Activated T-cell treated with anti-CD3 and anti-CD28 coated beads, Interleukin-2, amount 50 U/mL, for 72 hours (primary cell): ENCODE data around the gene SLX9. TPM values are rescaled to one million over a fixed set of nuclear protein-coding genes. Genes with fewer than 3 reads are reported as not detected.

Source experiments
- ATAC-seq, 2 donors: fragments of 150-1000 bp; cut with Tn5 transposase; replicated peaks in 1 of 2; 2 replicates each; pipeline ENCODE4 v1.10.0; 2021; ENCODE audit warnings: moderate library complexity in 2 of 2, mild to moderate bottlenecking in 1 of 2
- DNase-seq, 2 donors: peaks; one replicate each; pipeline ENCODE4 v3.0.0; 2021 to 2022; ENCODE audit warnings: mixed read lengths in 1 of 2
- H3K27ac Mint-ChIP-seq: one replicate; pipeline ENCODE4 v1.8.0; 2022; ENCODE audit warnings: mild to moderate bottlenecking, moderate library complexity, mixed read lengths
- H3K27me3 Mint-ChIP-seq: one replicate; pipeline ENCODE4 v1.8.0; 2022; ENCODE audit warnings: low read depth, mixed read lengths
- H3K36me3 Mint-ChIP-seq, 2 donors: one replicate each; pipeline ENCODE4 v1.8.0; 2022; ENCODE audit warnings: mixed read lengths in 2 of 2, mild to moderate bottlenecking in 1 of 2; ENCODE audit not compliant: insufficient read depth in 2 of 2
- H3K4me1 Mint-ChIP-seq: one replicate; pipeline ENCODE4 v1.8.0; 2022; ENCODE audit warnings: low read depth, mixed read lengths
- H3K4me3 Mint-ChIP-seq, 2 donors: one replicate each; pipeline ENCODE4 v1.8.0; 2022; ENCODE audit warnings: mild to moderate bottlenecking in 2 of 2, mixed read lengths in 2 of 2, moderate library complexity in 2 of 2
- H3K9me3 Mint-ChIP-seq, 2 donors: one replicate each; pipeline ENCODE4 v1.8.0; 2022; ENCODE audit warnings: mixed read lengths in 2 of 2
- total RNA-seq, 2 donors: library from RNA; stranded (reverse); gene quantifications; one replicate each; pipeline ENCODE4 v1.2.3, GENCODE V29; 2022

The SLX9 gene
- total RNA-seq, 2 donors from 2014 or later = 38.7 to 48.9 TPM

GRCh38 chr21:44992608-44993031, 52.8 kb downstream of the SLX9 start:
- ATAC-seq (no peak), DNase-seq (no peak)
- Mint-ChIP-seq H3K9me3 (no peaks in the 10 kb centered on the region), H3K4me3 (no peak overlapping the region), H3K27ac (no peak overlapping the region), H3K27me3 (no peaks in the 10 kb centered on the region), H3K4me1 (no peaks in the 10 kb centered on the region), H3K36me3 (no peaks in the 10 kb centered on the region)

GRCh38 chr21:44993321-44994046, 53.7 kb downstream of the SLX9 start:
- DNase-seq = no peak
- Mint-ChIP-seq H3K27me3 (no peaks in the 10 kb centered on the region), H3K4me3 (no peak overlapping the region), H3K36me3 (no peaks in the 10 kb centered on the region), H3K27ac (no peak overlapping the region), H3K9me3 (no peaks in the 10 kb centered on the region), H3K4me1 (no peaks in the 10 kb centered on the region)
- no peak for ATAC-seq

GRCh38 chr21:44994047-44994694, 54.3 kb downstream of the SLX9 start:
- Mint-ChIP-seq H3K36me3 (no peaks in the 10 kb centered on the region), H3K4me3 (no peak overlapping the region), H3K27ac (no peak overlapping the region), H3K27me3 (no peaks in the 10 kb centered on the region), H3K4me1 (no peaks in the 10 kb centered on the region), H3K9me3 (no peaks in the 10 kb centered on the region)
- no peak for ATAC-seq
- DNase-seq = no peak

- Mint-ChIP-seq H3K27ac (no peak overlapping the region), H3K9me3 (no peaks in the 10 kb centered on the region), H3K27me3 (no peaks in the 10 kb centered on the region), H3K36me3 (no peaks in the 10 kb centered on the region), H3K4me3 (no peak overlapping the region), H3K4me1 (no peaks in the 10 kb centered on the region)
- ATAC-seq (no peak), DNase-seq (no peak)
Observed at GRCh38 chr21:44994695-44995342, 55.0 kb downstream of the SLX9 start.

GRCh38 chr21:44995343-44995941, 55.6 kb downstream of the SLX9 start:
- Mint-ChIP-seq H3K27ac (no peak overlapping the region), H3K27me3 (no peaks in the 10 kb centered on the region), H3K36me3 (no peaks in the 10 kb centered on the region), H3K4me3 (no peak overlapping the region), H3K9me3 (no peaks in the 10 kb centered on the region), H3K4me1 (no peaks in the 10 kb centered on the region)
- ATAC-seq (no peak), DNase-seq (no peak)

GRCh38 chr21:44996096-44996495, 56.3 kb downstream of the SLX9 start:
- Mint-ChIP-seq H3K4me1 (no peaks in the 10 kb centered on the region), H3K36me3 (no peaks in the 10 kb centered on the region), H3K9me3 (no peaks in the 10 kb centered on the region), H3K27me3 (no peaks in the 10 kb centered on the region), H3K4me3 (no peak overlapping the region), H3K27ac (no peak overlapping the region)
- DNase-seq (no peak), ATAC-seq (no peak)

- no peaks in the 10 kb centered on the region for H3K9me3 Mint-ChIP-seq
- H3K27me3 Mint-ChIP-seq = no peaks in the 10 kb centered on the region
- H3K36me3 Mint-ChIP-seq = no peaks in the 10 kb centered on the region
- DNase-seq (no peak), ATAC-seq (no peak)
- no peaks in the 10 kb centered on the region for H3K4me1 Mint-ChIP-seq
- H3K4me3 Mint-ChIP-seq = no peak overlapping the region
- no peak overlapping the region for H3K27ac Mint-ChIP-seq
Observed at GRCh38 chr21:44996501-44996921, 56.7 kb downstream of the SLX9 start.

GRCh38 chr21:44996983-44997936, 57.4 kb downstream of the SLX9 start:
- Mint-ChIP-seq H3K36me3 (no peaks in the 10 kb centered on the region), H3K4me1 (no peaks in the 10 kb centered on the region), H3K27ac (no peak overlapping the region), H3K4me3 (no peak overlapping the region), H3K9me3 (no peaks in the 10 kb centered on the region), H3K27me3 (no peaks in the 10 kb centered on the region)
- ATAC-seq (no peak), DNase-seq (no peak)

- Mint-ChIP-seq H3K27ac (no peak overlapping the region), H3K9me3 (no peaks in the 10 kb centered on the region), H3K27me3 (no peaks in the 10 kb centered on the region), H3K4me1 (no peaks in the 10 kb centered on the region), H3K4me3 (no peak overlapping the region), H3K36me3 (no peaks in the 10 kb centered on the region)
- DNase-seq (no peak), ATAC-seq (no peak)
Observed at GRCh38 chr21:44998086-44998620, 58.3 kb downstream of the SLX9 start.

- Mint-ChIP-seq H3K36me3 (no peaks in the 10 kb centered on the region), H3K4me3 (no peak overlapping the region), H3K27ac (no peak overlapping the region), H3K27me3 (no peaks in the 10 kb centered on the region), H3K4me1 (no peaks in the 10 kb centered on the region), H3K9me3 (no peaks in the 10 kb centered on the region)
- DNase-seq = no peak
- no peak for ATAC-seq
Observed at GRCh38 chr21:44998621-44999427, 59.0 kb downstream of the SLX9 start.

GRCh38 chr21:44999428-44999971, 59.7 kb downstream of the SLX9 start:
- DNase-seq = no peak
- H3K4me3 Mint-ChIP-seq = no peak overlapping the region

More at GRCh38 chr21:44999428-44999971, 59.7 kb downstream of the SLX9 start:
- Mint-ChIP-seq H3K27me3 (no peaks in the 10 kb centered on the region), H3K9me3 (no peaks in the 10 kb centered on the region), H3K4me1 (no peaks in the 10 kb centered on the region), H3K27ac (no peak overlapping the region), H3K36me3 (no peaks in the 10 kb centered on the region)
- no peak for ATAC-seq
